ENCODE results near the gene SPSB1.
A peak's percentile ranks its signal among the peaks of the same experiment; 100 is the strongest.

Gene SPSB1

GRCh38 chr1:9391620-9392019 is 98.9 kb downstream of the SPSB1 start:
- DNase-seq (ENCODE audit: low read depth) = no peak

- no peak for DNase-seq (ENCODE audit: low read depth)
Observed at GRCh38 chr1:9394010-9394409, 101.3 kb downstream of the SPSB1 start.

- DNase-seq (ENCODE audit: low read depth) = no peak
Observed at GRCh38 chr1:9395018-9395417, 102.3 kb downstream of the SPSB1 start.

- DNase-seq (ENCODE audit: low read depth) = no peak
Observed at GRCh38 chr1:9397047-9397446, 104.4 kb downstream of the SPSB1 start.

- DNase-seq (ENCODE audit: low read depth) = no peak
Observed at GRCh38 chr1:9397997-9398526, 105.4 kb downstream of the SPSB1 start.

- DNase-seq (ENCODE audit: low read depth) = no peak
Observed at GRCh38 chr1:9399510-9400424, 107.1 kb downstream of the SPSB1 start.

GRCh38 chr1:9400425-9401079 is 107.9 kb downstream of the SPSB1 start:
- DNase-seq (ENCODE audit: low read depth) = no peak

- no peak for DNase-seq (ENCODE audit: low read depth)
Observed at GRCh38 chr1:9401080-9401453, 108.4 kb downstream of the SPSB1 start.

- no peak for DNase-seq (ENCODE audit: low read depth)
Observed at GRCh38 chr1:9402256-9402616, 109.5 kb downstream of the SPSB1 start.

GRCh38 chr1:9402717-9403225 is 110.1 kb downstream of the SPSB1 start:
- no peak for DNase-seq (ENCODE audit: low read depth)

GRCh38 chr1:9404117-9404914 is 111.6 kb downstream of the SPSB1 start:
- no peak for DNase-seq (ENCODE audit: low read depth)

GRCh38 chr1:9406111-9406510 is 113.4 kb downstream of the SPSB1 start:
- no peak for DNase-seq (ENCODE audit: low read depth)

- no peak for DNase-seq (ENCODE audit: low read depth)
Observed at GRCh38 chr1:9410737-9411297, 118.1 kb downstream of the SPSB1 start.

- peak; percentile 52 for DNase-seq (ENCODE audit: low read depth)
Observed at GRCh38 chr1:9413071-9413876, 120.6 kb downstream of the SPSB1 start.

- no peak for DNase-seq (ENCODE audit: low read depth)
Observed at GRCh38 chr1:9413877-9414213, 121.2 kb downstream of the SPSB1 start.

- no peak for DNase-seq (ENCODE audit: low read depth)
Observed at GRCh38 chr1:9416506-9416905, 123.8 kb downstream of the SPSB1 start.

GRCh38 chr1:9416918-9417500 is 124.3 kb downstream of the SPSB1 start:
- no peak for DNase-seq (ENCODE audit: low read depth)

GRCh38 chr1:9417695-9418094 is 125.0 kb downstream of the SPSB1 start:
- DNase-seq (ENCODE audit: low read depth) = no peak

- DNase-seq (ENCODE audit: low read depth) = no peak
Observed at GRCh38 chr1:9418851-9419250, 126.2 kb downstream of the SPSB1 start.
